ENCODE data around the gene KANK4. TPM values are rescaled to one million over a fixed set of nuclear protein-coding genes. Genes with fewer than 3 reads are reported as not detected.

The KANK4 gene
- total and polyA plus RNA-seq, 12 donors, result 0.12 to 1.1 (median 0.26) TPM; not detected in 2

DNA sequence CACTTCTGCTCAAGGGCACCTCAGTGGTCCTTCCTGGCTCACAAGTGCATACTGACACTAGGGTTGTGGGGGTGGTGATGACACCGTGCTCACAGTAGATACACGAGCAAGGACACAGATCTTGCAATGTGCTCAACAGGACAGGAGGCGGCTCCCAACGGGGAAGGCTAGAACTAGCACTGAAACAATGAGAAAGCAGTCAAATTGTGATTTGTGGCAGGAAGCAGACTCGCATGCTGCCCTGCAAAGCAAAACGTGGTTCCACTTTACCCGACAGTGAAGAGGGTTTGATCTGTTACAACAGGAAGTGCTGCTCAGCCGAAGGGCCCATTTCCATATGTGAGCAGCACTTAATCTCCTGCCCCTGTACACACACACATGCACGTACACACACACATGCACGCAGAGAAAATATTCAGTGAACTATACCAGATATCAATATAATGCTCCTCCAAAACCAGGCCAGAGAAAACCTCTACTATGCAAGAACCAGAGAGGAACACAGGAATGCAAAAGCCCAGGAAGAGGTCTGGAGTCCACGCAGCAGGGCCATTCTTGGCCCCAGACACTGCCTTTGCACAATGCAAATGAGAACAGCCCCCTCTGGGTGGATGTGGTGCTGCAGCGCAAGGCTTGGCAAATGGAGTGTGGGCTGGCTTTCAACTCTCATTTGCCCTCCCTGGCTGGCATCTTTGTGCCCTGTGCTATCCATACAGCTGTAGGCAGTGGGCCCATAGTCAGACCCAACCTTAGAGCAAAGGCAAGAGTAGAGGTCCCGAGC, 47.1 kb downstream of the KANK4 start:
- no peaks in the 10 kb centered on the region for H3K4me1 ChIP-seq (replicated peaks in 1 of 2)
- no peak overlapping the region for H3K27ac ChIP-seq
- H3K4me3 ChIP-seq, result no peak overlapping the region
- peak in 5 of 7 donors; percentile 13 to 56 (median 27) for DNase-seq
- no peaks in the 10 kb centered on the region for H3K27me3 ChIP-seq
- intact Hi-C loops (cut with DNase I), result no loop called here
- TF ChIP-seq, protein P1, sequence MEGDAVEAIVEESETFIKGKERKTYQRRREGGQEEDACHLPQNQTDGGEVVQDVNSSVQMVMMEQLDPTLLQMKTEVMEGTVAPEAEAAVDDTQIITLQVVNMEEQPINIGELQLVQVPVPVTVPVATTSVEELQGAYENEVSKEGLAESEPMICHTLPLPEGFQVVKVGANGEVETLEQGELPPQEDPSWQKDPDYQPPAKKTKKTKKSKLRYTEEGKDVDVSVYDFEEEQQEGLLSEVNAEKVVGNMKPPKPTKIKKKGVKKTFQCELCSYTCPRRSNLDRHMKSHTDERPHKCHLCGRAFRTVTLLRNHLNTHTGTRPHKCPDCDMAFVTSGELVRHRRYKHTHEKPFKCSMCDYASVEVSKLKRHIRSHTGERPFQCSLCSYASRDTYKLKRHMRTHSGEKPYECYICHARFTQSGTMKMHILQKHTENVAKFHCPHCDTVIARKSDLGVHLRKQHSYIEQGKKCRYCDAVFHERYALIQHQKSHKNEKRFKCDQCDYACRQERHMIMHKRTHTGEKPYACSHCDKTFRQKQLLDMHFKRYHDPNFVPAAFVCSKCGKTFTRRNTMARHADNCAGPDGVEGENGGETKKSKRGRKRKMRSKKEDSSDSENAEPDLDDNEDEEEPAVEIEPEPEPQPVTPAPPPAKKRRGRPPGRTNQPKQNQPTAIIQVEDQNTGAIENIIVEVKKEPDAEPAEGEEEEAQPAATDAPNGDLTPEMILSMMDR (IDR thresholded peaks at IDR 0.05), result peak in 2 of 6 experiments; percentile 22 to 24
- TF ChIP-seq POLR2A (IDR thresholded peaks at IDR 0.05), result no peak
- 51 to 60% (median 55%) methylated on average over 12 to 13 of the region's 13 CpGs for WGBS, 4 donors
- no peaks in the 10 kb centered on the region for H3K36me3 ChIP-seq (replicated peaks in 1 of 2)
- H3K9me3 ChIP-seq (replicated peaks in 1 of 3), result no peaks in the 10 kb centered on the region

DNA sequence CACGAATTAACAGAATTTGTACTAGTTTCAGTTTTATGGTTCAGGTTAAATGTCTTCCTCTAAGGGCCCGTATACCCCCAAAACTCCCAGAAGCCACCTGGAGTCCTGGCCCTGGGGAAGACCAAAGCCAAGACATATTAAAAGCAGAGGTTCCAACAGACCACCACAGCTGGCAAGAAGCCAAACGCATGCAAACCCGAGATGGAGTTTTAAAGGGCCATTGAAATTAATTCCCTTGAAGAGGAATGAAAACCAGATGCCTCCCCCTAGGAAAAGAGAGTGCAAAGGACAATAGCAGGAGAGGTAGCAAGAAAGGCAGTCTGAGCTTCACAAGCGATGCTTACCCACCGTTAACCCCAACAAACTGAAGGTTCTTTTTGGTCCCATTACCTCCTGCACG, 48.1 kb downstream of the KANK4 start:
- H3K4me1 ChIP-seq (replicated peaks in 1 of 2), result no peaks in the 10 kb centered on the region
- WGBS, 4 donors, result 62 to 68% (median 65%) methylated on average over 7 of the region's 7 CpGs
- no peaks in the 10 kb centered on the region for H3K27me3 ChIP-seq
- DNase-seq, result no peak
- intact Hi-C loops (cut with DNase I), result no loop called here
- H3K4me3 ChIP-seq, result no peak overlapping the region
- H3K27ac ChIP-seq, result no peak overlapping the region
- TF ChIP-seq, protein P1 (IDR thresholded peaks at IDR 0.05), result no peak
- no peak for TF ChIP-seq POLR2A (IDR thresholded peaks at IDR 0.05)
- no peaks in the 10 kb centered on the region for H3K9me3 ChIP-seq (replicated peaks in 1 of 3)
- H3K36me3 ChIP-seq (replicated peaks in 1 of 2), result no peaks in the 10 kb centered on the region

DNA sequence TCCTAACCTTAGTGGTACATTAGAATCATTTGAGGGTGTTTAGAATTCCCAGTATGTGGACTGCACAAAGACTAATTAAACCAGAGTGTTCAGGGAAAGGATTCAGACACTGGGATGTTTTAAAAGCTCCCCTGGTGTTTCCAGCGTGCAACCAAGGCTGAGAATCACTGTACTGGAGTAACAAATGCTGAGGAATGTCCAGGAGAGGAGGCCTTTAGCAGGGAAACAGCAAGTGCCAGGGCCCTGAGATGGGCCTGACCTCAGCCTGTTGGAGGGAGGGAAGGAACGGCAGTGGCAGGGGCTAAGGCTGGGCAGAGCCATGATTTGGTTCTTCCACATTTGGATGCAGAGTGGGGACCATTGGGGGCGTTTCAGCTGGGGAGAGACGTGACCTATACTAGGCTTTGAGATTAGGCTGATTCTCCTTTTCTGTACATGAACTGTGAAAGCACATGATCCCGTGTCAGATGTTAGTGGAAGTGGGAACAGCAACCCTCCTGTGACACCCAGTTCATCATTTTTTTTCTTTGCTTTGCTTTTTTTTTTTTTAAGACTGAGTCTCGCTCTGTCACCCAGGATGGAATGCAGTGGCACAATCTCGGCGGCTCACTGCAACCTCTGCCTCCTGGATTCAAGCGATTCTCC, 49.3 kb downstream of the KANK4 start:
- Histone ChIP-seq H3K4me3 (no peak overlapping the region), H3K4me1 (replicated peaks in 1 of 2) (no peaks in the 10 kb centered on the region), H3K27ac (no peak overlapping the region), H3K27me3 (no peaks in the 10 kb centered on the region), H3K9me3 (replicated peaks in 1 of 3) (no peaks in the 10 kb centered on the region), H3K36me3 (replicated peaks in 1 of 2) (no peaks in the 10 kb centered on the region)
- TF ChIP-seq, protein P1 (IDR thresholded peaks at IDR 0.05), result no peak
- no peak for TF ChIP-seq POLR2A (IDR thresholded peaks at IDR 0.05)
- 82 to 90% (median 87%) methylated on average over 7 to 9 of the region's 9 CpGs for WGBS, 4 donors
- DNase-seq, result no peak
- intact Hi-C loops (cut with DNase I), result no loop called here

DNA sequence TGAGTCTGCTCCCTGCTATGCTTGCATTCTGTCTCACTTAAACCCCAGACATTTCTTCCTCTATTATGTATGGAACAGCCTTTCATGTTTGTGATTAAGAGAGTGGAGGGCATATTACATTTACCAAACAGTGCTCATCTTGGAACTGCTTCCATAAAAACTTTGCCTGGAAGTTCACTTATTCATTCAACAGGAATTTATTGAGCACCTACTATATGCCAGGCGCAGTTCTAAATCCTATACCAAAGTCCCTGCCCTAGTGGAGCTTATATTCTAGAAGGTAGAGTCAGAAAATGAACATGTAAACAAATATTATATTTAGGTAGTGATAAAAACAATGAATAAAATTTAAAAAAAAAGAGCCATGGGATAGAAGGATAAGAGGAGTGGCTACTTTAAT, 49.8 kb downstream of the KANK4 start:
- TF ChIP-seq POLR2A (IDR thresholded peaks at IDR 0.05), result no peak
- TF ChIP-seq, protein P1 (IDR thresholded peaks at IDR 0.05), result no peak
- intact Hi-C loops (cut with DNase I), result no loop called here
- Histone ChIP-seq H3K4me3 (no peak overlapping the region), H3K4me1 (replicated peaks in 1 of 2) (no peaks in the 10 kb centered on the region), H3K27me3 (no peaks in the 10 kb centered on the region), H3K9me3 (replicated peaks in 1 of 3) (no peaks in the 10 kb centered on the region), H3K27ac (no peak overlapping the region), H3K36me3 (replicated peaks in 1 of 2) (no peaks in the 10 kb centered on the region)
- WGBS, 4 donors, result 89 to 96% (median 93%) methylated on average over 1 of the region's 1 CpG
- DNase-seq, result no peak

All from adrenal gland (tissue), 12 donors.